ENCODE measurements around the gene C2CD2. TPM values are rescaled to one million over a fixed set of nuclear protein-coding genes. Genes with fewer than 3 reads are reported as not detected.

Gene C2CD2
- total RNA-seq, 4 donors from 2014 or later: 3.0 to 15.7 (median 7.4) TPM

- intact Hi-C loops (cut with DNase I; ENCODE audit: low total_unique reads) (no loop called here), in situ Hi-C loops (cut with MboI; ENCODE audit: low pct_ligation_motif_present in 1 of 4, low pct_unique_long_range_greater_than_20kb in 1 of 4, low sequenced_read_pairs in 3 of 4) (loop anchor here in 1 of 4 donors (25.0 kb wide), 1 partner anchor 105 kb away; no protein-coding TSS in a partner anchor)
- no peaks in the 10 kb centered on the region for H3K27me3 ChIP-seq
- WGBS, 2 donors (ENCODE audit: low coverage in 1 of 2): 87 to 92% methylated on average over 3 to 4 of the region's 4 CpGs
- no peaks in the 10 kb centered on the region for H3K9me3 ChIP-seq
- TF ChIP-seq POLR2A (IDR thresholded peaks at IDR 0.05) (no peak), POLR2AphosphoS5 (IDR thresholded peaks at IDR 0.05) (no peak), EP300 (IDR thresholded peaks at IDR 0.05; ENCODE audit: low read depth) (no peak), CTCF (IDR thresholded peaks at IDR 0.05) (no peak)
- no peaks in the 10 kb centered on the region for H3K4me1 ChIP-seq
- DNase-seq: no peak
- no peak overlapping the region for H3K27ac ChIP-seq
- peaks cover 0 to 18% (median 0%) of the 10 kb centered on the region in 4 donors for H3K36me3 ChIP-seq
- no peak overlapping the region for H3K4me3 ChIP-seq
Measured at GRCh38 chr21:41917531-41917930, 36.3 kb downstream of the C2CD2 start.

GRCh38 chr21:41916888-41917433, 36.9 kb downstream of the C2CD2 start:
- in situ Hi-C loops (cut with MboI; ENCODE audit: low pct_ligation_motif_present in 1 of 4, low pct_unique_long_range_greater_than_20kb in 1 of 4, low sequenced_read_pairs in 3 of 4) (loop anchor here in 1 of 4 donors (25.0 kb wide), 1 partner anchor 105 kb away; no protein-coding TSS in a partner anchor), intact Hi-C loops (cut with DNase I; ENCODE audit: low total_unique reads) (no loop called here)
- no peak overlapping the region for H3K27ac ChIP-seq
- no peak overlapping the region for H3K4me3 ChIP-seq
- no peaks in the 10 kb centered on the region for H3K27me3 ChIP-seq
- H3K36me3 ChIP-seq: peaks cover 0 to 18% (median 0%) of the 10 kb centered on the region in 4 donors
- no peak for DNase-seq
- WGBS, 2 donors (ENCODE audit: low coverage in 1 of 2): 85% methylated on average over 3 of the region's 3 CpGs; no CpG with 5 or more reads in 1 of the 2 donors
- no peaks in the 10 kb centered on the region for H3K9me3 ChIP-seq
- no peaks in the 10 kb centered on the region for H3K4me1 ChIP-seq
- no peak for TF ChIP-seq EP300 (IDR thresholded peaks at IDR 0.05; ENCODE audit: low read depth)

GRCh38 chr21:41914965-41915364, 38.9 kb downstream of the C2CD2 start:
- TF ChIP-seq EP300 (IDR thresholded peaks at IDR 0.05; ENCODE audit: low read depth): no peak
- TF ChIP-seq POLR2AphosphoS5 (IDR thresholded peaks at IDR 0.05): no peak
- no peak for TF ChIP-seq POLR2A (IDR thresholded peaks at IDR 0.05)
- TF ChIP-seq CTCF (IDR thresholded peaks at IDR 0.05): no peak
- 89% methylated on average over 6 of the region's 6 CpGs; no CpG with 5 or more reads in 1 of the 2 donors for WGBS, 2 donors (ENCODE audit: low coverage in 1 of 2)
- H3K27me3 ChIP-seq: no peaks in the 10 kb centered on the region
- H3K27ac ChIP-seq: no peak overlapping the region
- in situ Hi-C loops (cut with MboI; ENCODE audit: low pct_ligation_motif_present in 1 of 4, low pct_unique_long_range_greater_than_20kb in 1 of 4, low sequenced_read_pairs in 3 of 4) (loop anchor here in 1 of 4 donors (25.0 kb wide), 1 partner anchor 103 kb away; no protein-coding TSS in a partner anchor), intact Hi-C loops (cut with DNase I; ENCODE audit: low total_unique reads) (no loop called here)
- H3K4me3 ChIP-seq: no peak overlapping the region
- DNase-seq: no peak
- H3K4me1 ChIP-seq: no peaks in the 10 kb centered on the region
- H3K36me3 ChIP-seq: peaks cover 0 to 27% (median 0%) of the 10 kb centered on the region in 4 donors
- no peaks in the 10 kb centered on the region for H3K9me3 ChIP-seq

GRCh38 chr21:41914358-41914757, 39.5 kb downstream of the C2CD2 start:
- Histone ChIP-seq H3K4me1 (no peaks in the 10 kb centered on the region), H3K4me3 (no peak overlapping the region), H3K27me3 (no peaks in the 10 kb centered on the region), H3K9me3 (no peaks in the 10 kb centered on the region), H3K27ac (no peak overlapping the region), H3K36me3 (peaks cover 0 to 27% (median 0%) of the 10 kb centered on the region in 4 donors)
- intact Hi-C loops (cut with DNase I; ENCODE audit: low total_unique reads) (no loop called here), in situ Hi-C loops (cut with MboI; ENCODE audit: low pct_ligation_motif_present in 1 of 4, low pct_unique_long_range_greater_than_20kb in 1 of 4, low sequenced_read_pairs in 3 of 4) (loop anchor here in 1 of 4 donors (25.0 kb wide), 1 partner anchor 102 kb away; no protein-coding TSS in a partner anchor)
- WGBS, 2 donors (ENCODE audit: low coverage in 1 of 2): 94 to 96% methylated on average over 7 to 12 of the region's 12 CpGs
- no peak for TF ChIP-seq CTCF (IDR thresholded peaks at IDR 0.05)
- TF ChIP-seq POLR2A (IDR thresholded peaks at IDR 0.05): no peak
- TF ChIP-seq EP300 (IDR thresholded peaks at IDR 0.05; ENCODE audit: low read depth): no peak
- no peak for DNase-seq

Data from transverse colon (tissue), 4 donors.